BE2C (cell line): ENCODE data around the gene THOC5.

Experiments used
- DNase-seq: peaks from one replicate; pipeline ENCODE4 v3.0.0-alpha.2; 2020
- H3K27me3 ChIP-seq: fragments of 250-450 bp; sonication (Bioruptor Pico); 2 replicates; pipeline ENCODE4 v1.5.1; 2020; ENCODE audit warnings: mild to moderate bottlenecking
- H3K36me3 ChIP-seq: fragments of 250-450 bp; sonication (Bioruptor Pico); 2 replicates; pipeline ENCODE4 v1.5.1; 2020; ENCODE audit warnings: mild to moderate bottlenecking
- H3K4me1 ChIP-seq: fragments of 250-450 bp; sonication (Bioruptor Pico); 2 replicates; pipeline ENCODE4 v1.5.1; 2020
- H3K4me3 ChIP-seq: 2 replicates; pipeline ENCODE4 v1.5.1; 2011; ENCODE audit warnings: low read depth, low read length
- H3K9me3 ChIP-seq: fragments of 250-450 bp; sonication (Bioruptor Pico); 2 replicates; pipeline ENCODE4 v1.5.1; 2020
- TF ChIP-seq, protein P1 (sequence below): IDR thresholded peaks from 2 replicates; pipeline ENCODE4 v1.5.1; 2012; ENCODE audit warnings: mild to moderate bottlenecking, low read depth, low read length

The THOC5 gene

GRCh38 chr22:29517215-29517908 is 36.2 kb downstream of the THOC5 start:
- H3K27me3 ChIP-seq: no peaks in the 10 kb centered on the region
- peaks cover 66% of the 10 kb centered on the region for H3K36me3 ChIP-seq
- peaks cover 10% of the 10 kb centered on the region; the same call in 1 of the 2 replicates for H3K4me1 ChIP-seq
- H3K9me3 ChIP-seq: no peaks in the 10 kb centered on the region
- peak; percentile 34 for DNase-seq
- TF ChIP-seq, protein P1, sequence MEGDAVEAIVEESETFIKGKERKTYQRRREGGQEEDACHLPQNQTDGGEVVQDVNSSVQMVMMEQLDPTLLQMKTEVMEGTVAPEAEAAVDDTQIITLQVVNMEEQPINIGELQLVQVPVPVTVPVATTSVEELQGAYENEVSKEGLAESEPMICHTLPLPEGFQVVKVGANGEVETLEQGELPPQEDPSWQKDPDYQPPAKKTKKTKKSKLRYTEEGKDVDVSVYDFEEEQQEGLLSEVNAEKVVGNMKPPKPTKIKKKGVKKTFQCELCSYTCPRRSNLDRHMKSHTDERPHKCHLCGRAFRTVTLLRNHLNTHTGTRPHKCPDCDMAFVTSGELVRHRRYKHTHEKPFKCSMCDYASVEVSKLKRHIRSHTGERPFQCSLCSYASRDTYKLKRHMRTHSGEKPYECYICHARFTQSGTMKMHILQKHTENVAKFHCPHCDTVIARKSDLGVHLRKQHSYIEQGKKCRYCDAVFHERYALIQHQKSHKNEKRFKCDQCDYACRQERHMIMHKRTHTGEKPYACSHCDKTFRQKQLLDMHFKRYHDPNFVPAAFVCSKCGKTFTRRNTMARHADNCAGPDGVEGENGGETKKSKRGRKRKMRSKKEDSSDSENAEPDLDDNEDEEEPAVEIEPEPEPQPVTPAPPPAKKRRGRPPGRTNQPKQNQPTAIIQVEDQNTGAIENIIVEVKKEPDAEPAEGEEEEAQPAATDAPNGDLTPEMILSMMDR: no peak
- H3K4me3 ChIP-seq: no peak overlapping the region

- H3K4me1 ChIP-seq: peaks cover 2% of the 10 kb centered on the region; the same call in 1 of the 2 replicates
- H3K36me3 ChIP-seq: peaks cover 53% of the 10 kb centered on the region
- no peaks in the 10 kb centered on the region for H3K27me3 ChIP-seq
- H3K9me3 ChIP-seq: no peaks in the 10 kb centered on the region
- no peak overlapping the region for H3K4me3 ChIP-seq
- TF ChIP-seq, protein P1: no peak
- DNase-seq: no peak
Observed at GRCh38 chr22:29512031-29512430, 41.5 kb downstream of the THOC5 start.

- TF ChIP-seq, protein P1: no peak
- Histone ChIP-seq H3K4me1 (no peaks in the 10 kb centered on the region), H3K4me3 (no peak overlapping the region), H3K36me3 (peaks cover 49% of the 10 kb centered on the region), H3K27me3 (no peaks in the 10 kb centered on the region), H3K9me3 (no peaks in the 10 kb centered on the region)
- no peak for DNase-seq
Observed at GRCh38 chr22:29511126-29511862, 42.3 kb downstream of the THOC5 start.

- TF ChIP-seq, protein P1: no peak
- Histone ChIP-seq H3K4me3 (no peak overlapping the region), H3K36me3 (peaks cover 46% of the 10 kb centered on the region), H3K27me3 (no peaks in the 10 kb centered on the region), H3K4me1 (no peaks in the 10 kb centered on the region), H3K9me3 (no peaks in the 10 kb centered on the region)
- DNase-seq: no peak
Observed at GRCh38 chr22:29510542-29510941, 43.0 kb downstream of the THOC5 start.

GRCh38 chr22:29509815-29510214 is 43.7 kb downstream of the THOC5 start:
- H3K9me3 ChIP-seq: no peaks in the 10 kb centered on the region
- H3K4me1 ChIP-seq: no peaks in the 10 kb centered on the region
- no peak for DNase-seq
- peaks cover 41% of the 10 kb centered on the region for H3K36me3 ChIP-seq
- no peaks in the 10 kb centered on the region for H3K27me3 ChIP-seq
- H3K4me3 ChIP-seq: no peak overlapping the region
- TF ChIP-seq, protein P1: no peak

DNA sequence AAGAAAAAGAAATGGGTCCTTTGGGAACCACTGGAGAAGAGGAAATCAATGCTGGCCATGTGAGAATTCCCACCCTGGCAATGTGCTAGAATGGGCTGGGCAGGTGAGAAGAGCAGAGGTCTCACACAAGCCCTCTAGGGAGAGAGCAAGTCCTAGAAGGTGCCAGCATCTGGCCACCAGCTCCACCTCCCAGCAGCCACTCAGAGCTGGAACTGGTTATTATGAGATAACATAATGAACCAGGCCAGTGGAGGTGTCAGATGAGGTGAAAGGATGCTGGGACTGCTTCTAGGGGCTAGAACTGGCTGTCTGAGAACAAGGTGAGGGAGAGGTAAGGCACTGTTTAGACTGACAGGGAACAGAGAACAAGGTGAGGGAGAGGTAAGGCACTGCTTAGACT is 44.3 kb downstream of the THOC5 start:
- Histone ChIP-seq H3K36me3 (peaks cover 39% of the 10 kb centered on the region), H3K9me3 (no peaks in the 10 kb centered on the region), H3K4me1 (peaks cover under 1% of the 10 kb centered on the region), H3K4me3 (no peak overlapping the region), H3K27me3 (no peaks in the 10 kb centered on the region)
- TF ChIP-seq, protein P1: no peak
- DNase-seq: no peak
